Liver (tissue), 9 donors: ENCODE measurements around the gene TACC2. TPM values are rescaled to one million over a fixed set of nuclear protein-coding genes. Genes with fewer than 3 reads are reported as not detected.
"Not testable (repeated sequence)": the region's sequence is repeated elsewhere in the genome, so short reads cannot be mapped to it uniquely, and the experiment has no call there.

Experiments
- DNase-seq: peaks from one replicate; pipeline ENCODE4 v3.0.0-alpha.2; 2017; ENCODE audit warnings: low spot score
- H3K27ac ChIP-seq, 2 donors: one replicate each; pipeline ENCODE4 v1.7.0; 2013; ENCODE audit warnings: inconsistent platforms in 2 of 2, low read length in 2 of 2, control low read depth in 1 of 2, low read depth in 1 of 2, mild to moderate bottlenecking in 1 of 2
- H3K27me3 ChIP-seq, 4 donors: one replicate each; pipeline versions ENCODE4 v1.6.1 to v1.7.0; 2013; ENCODE audit warnings: low read length in 3 of 4, inconsistent platforms in 1 of 4, mild to moderate bottlenecking in 1 of 4, moderate library complexity in 1 of 4; ENCODE audit not compliant: control insufficient read depth in 4 of 4, insufficient read depth in 4 of 4
- H3K36me3 ChIP-seq, 4 donors: one replicate each; pipeline versions ENCODE4 v1.6.1 to v1.7.0; 2013; ENCODE audit warnings: low read length in 3 of 4, mild to moderate bottlenecking in 3 of 4, low read depth in 1 of 4, moderate library complexity in 1 of 4; ENCODE audit not compliant: control insufficient read depth in 4 of 4, insufficient read depth in 3 of 4
- H3K4me1 ChIP-seq, 4 donors: one replicate each; pipeline versions ENCODE4 v1.6.1 to v1.7.0; 2013; ENCODE audit warnings: low read length in 3 of 4, mild to moderate bottlenecking in 3 of 4, moderate library complexity in 1 of 4; ENCODE audit not compliant: control insufficient read depth in 4 of 4, insufficient read depth in 4 of 4
- H3K4me3 ChIP-seq, 3 donors: one replicate each; pipeline versions ENCODE4 v1.6.1 to v1.7.0; 2013; ENCODE audit warnings: low read length in 3 of 3, control low read depth in 1 of 3, low read depth in 1 of 3, mild to moderate bottlenecking in 1 of 3
- H3K9ac ChIP-seq, 2 donors: one replicate each; pipeline ENCODE4 v1.7.0; 2013; ENCODE audit warnings: low read length in 2 of 2, mild to moderate bottlenecking in 2 of 2, moderate library complexity in 2 of 2, control low read depth in 1 of 2, low read depth in 1 of 2
- H3K9me3 ChIP-seq, 4 donors: one replicate each; pipeline versions ENCODE4 v1.6.1 to v1.7.0; 2013; ENCODE audit warnings: low read length in 3 of 4; ENCODE audit not compliant: control insufficient read depth in 4 of 4
- CTCF ChIP-seq: fragments of 150-350 bp; IDR thresholded peaks from 2 replicates; pipeline ENCODE4 v1.5.1; 2017; ENCODE audit warnings: improper control_type of control experiment, low read depth, low read length; ENCODE audit not compliant: missing input control
- EGR1 ChIP-seq, 2 donors: IDR thresholded peaks; 2 replicates each; pipeline ENCODE4 v1.6.1; 2016 to 2018; ENCODE audit warnings: antibody characterized with exemption in 2 of 2, low read depth in 2 of 2
- FOXA1 ChIP-seq: IDR thresholded peaks from 2 replicates; pipeline ENCODE4 v1.6.1; 2016; ENCODE audit warnings: antibody characterized with exemption
- FOXA2 ChIP-seq: IDR thresholded peaks from 2 replicates; pipeline ENCODE4 v1.6.1; 2016; ENCODE audit warnings: antibody characterized with exemption
- GABPA ChIP-seq, 2 donors: IDR thresholded peaks in 1 of 2; conservative IDR thresholded peaks in 1 of 2; 2 replicates each; pipeline ENCODE4 v1.6.1; 2016; ENCODE audit warnings: antibody characterized with exemption in 2 of 2, mild to moderate bottlenecking in 1 of 2, moderate library complexity in 1 of 2
- HNF4A ChIP-seq, 2 donors: conservative IDR thresholded peaks; 2 replicates each; pipeline ENCODE4 v1.6.1; 2016; ENCODE audit warnings: antibody characterized with exemption in 2 of 2, mild to moderate bottlenecking in 2 of 2
- HNF4G ChIP-seq: IDR thresholded peaks from 2 replicates; pipeline ENCODE4 v1.6.1; 2016; ENCODE audit warnings: antibody characterized with exemption
- JUND ChIP-seq, 2 donors: IDR thresholded peaks; 2 replicates each; pipeline ENCODE4 v1.6.1; 2016; ENCODE audit warnings: antibody characterized with exemption in 2 of 2
- NR2F2 ChIP-seq: IDR thresholded peaks from 2 replicates; pipeline ENCODE4 v1.6.1; 2016; ENCODE audit warnings: antibody characterized with exemption
- RAD21 ChIP-seq, 2 donors: IDR thresholded peaks; 2 replicates each; pipeline ENCODE4 v1.6.1; 2016; ENCODE audit warnings: antibody characterized with exemption in 2 of 2, mild to moderate bottlenecking in 2 of 2
- RXRA ChIP-seq, 2 donors: IDR thresholded peaks; 2 replicates each; pipeline ENCODE4 v1.6.1; 2017 to 2018; ENCODE audit warnings: antibody characterized with exemption in 2 of 2, mild to moderate bottlenecking in 1 of 2
- SP1 ChIP-seq: IDR thresholded peaks from 2 replicates; pipeline ENCODE4 v1.6.1; 2018; ENCODE audit warnings: antibody characterized with exemption, mild to moderate bottlenecking
- YY1 ChIP-seq: IDR thresholded peaks from 2 replicates; pipeline ENCODE4 v1.6.1; 2016; ENCODE audit warnings: antibody characterized with exemption, mild to moderate bottlenecking
- WGBS: extraction: QIAGEN DNeasy Blood & Tissue Kit; methylation state at CpG from one replicate; pipeline ENCODE4 v1.1.7; 2013; 5-methylcytosine and 5-hydroxymethylcytosine counted together
- polyA plus RNA-seq, 2 donors: library from polyadenylated mRNA; stranded (reverse) in 1 of 2; unstranded in 1 of 2; fragments of 200-250 nt in 1 of 2; fragments of >200 nt in 1 of 2; fragmentation: Nextera tagmentation in 1 of 2; extraction: Ambion mirVana in 1 of 2; gene quantifications; one replicate each; pipeline versions ENCODE4 v1.2.1 to v1.2.3, GENCODE V29; 2013 to 2015
- total RNA-seq, 2 donors: library from RNA; depleted of rRNA; stranded (reverse); fragments of >200 nt; gene quantifications; one replicate each; pipeline ENCODE4 v1.2.3, GENCODE V29; 2014
- TF ChIP-seq, protein P1 (sequence below): IDR thresholded peaks from 2 replicates; pipeline ENCODE4 v1.6.1; 2016; ENCODE audit warnings: antibody characterized with exemption
- TF ChIP-seq, protein P2 (sequence below): IDR thresholded peaks from 2 replicates; pipeline ENCODE4 v1.6.1; 2016; ENCODE audit warnings: antibody characterized with exemption
- donor health status: healthy.
- donor health status: healthy.
- donor health status: healthy.
- donor health status: healthy.
- donor health status: healthy.

The TACC2 gene
- total and polyA plus RNA-seq, 4 donors = 1.5 to 9.1 (median 7.8) TPM

DNA sequence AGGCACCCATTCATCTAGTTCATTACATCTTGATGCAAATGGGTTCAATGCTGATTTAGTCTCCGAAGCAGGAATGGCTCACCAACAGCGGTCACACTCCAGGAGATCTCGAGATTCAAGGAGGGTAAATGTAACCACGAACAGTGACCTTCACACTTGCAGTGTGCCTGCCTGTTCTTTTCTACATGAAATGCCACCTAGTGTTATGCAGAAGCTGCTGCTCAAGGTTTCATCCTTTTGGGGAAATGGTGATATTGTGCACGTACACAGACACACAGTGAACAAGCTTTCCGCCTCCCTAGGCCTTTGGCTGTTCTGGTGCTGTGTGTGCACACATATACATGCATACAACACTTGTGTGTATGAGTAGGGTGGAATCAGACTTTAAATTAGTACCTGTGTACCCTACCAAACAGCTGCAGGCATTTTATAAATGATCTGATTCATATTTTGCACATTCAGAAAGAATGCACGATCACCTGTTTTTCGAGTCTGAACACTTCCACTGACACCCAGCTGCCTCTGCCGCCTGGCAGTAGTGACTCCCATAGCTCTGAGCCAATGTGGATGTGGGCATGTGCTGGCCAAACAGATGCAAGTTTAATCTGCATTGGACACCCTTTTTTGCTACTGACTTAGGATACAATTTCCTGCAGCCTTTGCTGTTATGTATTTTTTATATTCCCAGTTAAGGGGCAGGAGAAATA is 100.5 kb downstream of the TACC2 start:
- no peaks in the 10 kb centered on the region for H3K36me3 ChIP-seq

GRCh38 chr10:122091722-122092121 is 102.8 kb downstream of the TACC2 start:
- H3K27ac ChIP-seq = no peak overlapping the region
- no peak overlapping the region for H3K4me3 ChIP-seq
- no peaks in the 10 kb centered on the region for H3K4me1 ChIP-seq
- no peaks in the 10 kb centered on the region for H3K9me3 ChIP-seq
- no peak overlapping the region for H3K9ac ChIP-seq
- 82% methylated on average over 6 of the region's 6 CpGs for WGBS
- H3K36me3 ChIP-seq = no peaks in the 10 kb centered on the region
- DNase-seq = no peak
- H3K27me3 ChIP-seq = no peaks in the 10 kb centered on the region
- TF ChIP-seq YY1 = no peak
- no peak for TF ChIP-seq GABPA (IDR thresholded peaks at IDR 0.05 in 1 of 2, conservative IDR thresholded peaks at IDR 0.05 in 1 of 2)
- TF ChIP-seq CTCF = no peak
- no peak for TF ChIP-seq FOXA2
- TF ChIP-seq HNF4G = no peak
- TF ChIP-seq, protein P1, sequence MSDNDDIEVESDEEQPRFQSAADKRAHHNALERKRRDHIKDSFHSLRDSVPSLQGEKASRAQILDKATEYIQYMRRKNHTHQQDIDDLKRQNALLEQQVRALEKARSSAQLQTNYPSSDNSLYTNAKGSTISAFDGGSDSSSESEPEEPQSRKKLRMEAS = no peak
- no peak for TF ChIP-seq NR2F2
- TF ChIP-seq HNF4A (conservative IDR thresholded peaks at IDR 0.05) = no peak

More for the DNA sequence above, 100.5 kb downstream of the TACC2 start:
- DNase-seq = no peak
- Histone ChIP-seq H3K9me3 (no peaks in the 10 kb centered on the region), H3K4me3 (no peak overlapping the region), H3K9ac (no peak overlapping the region), H3K27me3 (no peaks in the 10 kb centered on the region), H3K4me1 (no peaks in the 10 kb centered on the region), H3K27ac (no peak overlapping the region)
- WGBS = 87% methylated on average over 9 of the region's 9 CpGs
- no peak for TF ChIP-seq NR2F2
- no peak for TF ChIP-seq GABPA (IDR thresholded peaks at IDR 0.05 in 1 of 2, conservative IDR thresholded peaks at IDR 0.05 in 1 of 2)
- TF ChIP-seq, protein P2, sequence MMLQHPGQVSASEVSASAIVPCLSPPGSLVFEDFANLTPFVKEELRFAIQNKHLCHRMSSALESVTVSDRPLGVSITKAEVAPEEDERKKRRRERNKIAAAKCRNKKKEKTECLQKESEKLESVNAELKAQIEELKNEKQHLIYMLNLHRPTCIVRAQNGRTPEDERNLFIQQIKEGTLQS = no peak
- no peak for TF ChIP-seq FOXA1
- no peak for TF ChIP-seq FOXA2
- no peak for TF ChIP-seq SP1
- no peak for TF ChIP-seq HNF4G
- no peak for TF ChIP-seq EGR1 (IDR thresholded peaks at IDR 0.05; ENCODE audit: low read depth in 2 of 2)
- no peak for TF ChIP-seq RXRA (IDR thresholded peaks at IDR 0.05)

- no peak overlapping the region for H3K4me3 ChIP-seq
- no peak overlapping the region for H3K27ac ChIP-seq
- WGBS = 86% methylated on average over 3 of the region's 3 CpGs
- H3K4me1 ChIP-seq = no peaks in the 10 kb centered on the region
- no peaks in the 10 kb centered on the region for H3K27me3 ChIP-seq
- H3K9me3 ChIP-seq = no peaks in the 10 kb centered on the region
- TF ChIP-seq, protein P1 = no peak
- TF ChIP-seq RAD21 (IDR thresholded peaks at IDR 0.05) (no peak), JUND (IDR thresholded peaks at IDR 0.05) (no peak), EGR1 (IDR thresholded peaks at IDR 0.05; ENCODE audit: low read depth in 2 of 2) (no peak), CTCF (no peak), NR2F2 (no peak), RXRA (IDR thresholded peaks at IDR 0.05) (no peak)
- no peaks in the 10 kb centered on the region for H3K36me3 ChIP-seq
- H3K9ac ChIP-seq = no peak overlapping the region
- DNase-seq = no peak
Measured at GRCh38 chr10:122093076-122093475, 104.1 kb downstream of the TACC2 start.

DNA sequence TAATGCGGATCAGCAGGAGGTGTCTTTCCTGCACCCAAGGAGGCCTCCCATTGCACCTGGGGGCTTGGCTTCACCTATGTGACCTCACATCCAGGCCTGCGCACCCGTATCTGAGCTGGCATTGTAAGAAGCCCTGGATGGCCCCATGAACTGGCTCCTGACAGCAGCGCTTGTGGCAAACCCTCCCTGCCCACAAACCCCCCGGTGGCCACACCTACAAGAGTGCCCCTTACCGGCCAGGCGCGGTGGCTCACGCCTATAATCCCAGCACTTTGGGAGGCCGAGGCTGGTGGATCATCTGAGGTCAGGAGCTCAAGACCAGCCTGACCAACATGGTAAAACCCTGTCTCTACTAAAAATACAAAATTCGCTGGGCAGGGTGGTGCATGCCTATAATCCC is 107.2 kb downstream of the TACC2 start:
- H3K9ac ChIP-seq, H3K9me3 ChIP-seq, H3K27me3 ChIP-seq, H3K4me1 ChIP-seq, DNase-seq, H3K4me3 ChIP-seq, H3K36me3 ChIP-seq, H3K27ac ChIP-seq: not testable (repeated sequence)
- WGBS = 79% methylated on average over 11 of the region's 11 CpGs
